ENCODE measurements around the gene SHOC2.
A peak's percentile ranks its signal among the peaks of the same experiment; 100 is the strongest.

DNA sequence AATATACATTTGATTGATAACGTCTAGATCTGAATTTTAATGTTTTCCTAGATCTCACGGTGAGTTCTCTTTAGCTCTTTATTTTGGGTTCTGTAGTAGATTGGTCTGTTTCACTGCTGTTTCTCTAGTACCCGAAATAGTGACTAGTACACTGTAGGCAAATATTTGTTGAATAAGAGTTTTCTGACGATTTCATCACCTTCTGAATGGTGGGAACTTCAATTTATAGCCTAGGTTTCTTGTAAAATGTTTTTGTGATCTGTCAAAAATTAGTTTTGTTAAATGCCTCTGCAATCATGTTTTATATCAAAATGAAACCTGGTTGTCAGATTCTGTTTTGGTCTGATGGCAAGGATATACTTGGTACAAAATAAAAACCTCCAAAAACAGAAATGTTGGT lies 37.5 kb upstream of the SHOC2 start:
- TF ChIP-seq POLR2AphosphoS5 (IDR thresholded peaks at IDR 0.05) (peak in 1 of 3 donors; percentile 4), POLR2A (IDR thresholded peaks at IDR 0.05) (no peak), EP300 (IDR thresholded peaks at IDR 0.05; ENCODE audit: low read depth) (no peak)
- TF ChIP-seq, protein P1, sequence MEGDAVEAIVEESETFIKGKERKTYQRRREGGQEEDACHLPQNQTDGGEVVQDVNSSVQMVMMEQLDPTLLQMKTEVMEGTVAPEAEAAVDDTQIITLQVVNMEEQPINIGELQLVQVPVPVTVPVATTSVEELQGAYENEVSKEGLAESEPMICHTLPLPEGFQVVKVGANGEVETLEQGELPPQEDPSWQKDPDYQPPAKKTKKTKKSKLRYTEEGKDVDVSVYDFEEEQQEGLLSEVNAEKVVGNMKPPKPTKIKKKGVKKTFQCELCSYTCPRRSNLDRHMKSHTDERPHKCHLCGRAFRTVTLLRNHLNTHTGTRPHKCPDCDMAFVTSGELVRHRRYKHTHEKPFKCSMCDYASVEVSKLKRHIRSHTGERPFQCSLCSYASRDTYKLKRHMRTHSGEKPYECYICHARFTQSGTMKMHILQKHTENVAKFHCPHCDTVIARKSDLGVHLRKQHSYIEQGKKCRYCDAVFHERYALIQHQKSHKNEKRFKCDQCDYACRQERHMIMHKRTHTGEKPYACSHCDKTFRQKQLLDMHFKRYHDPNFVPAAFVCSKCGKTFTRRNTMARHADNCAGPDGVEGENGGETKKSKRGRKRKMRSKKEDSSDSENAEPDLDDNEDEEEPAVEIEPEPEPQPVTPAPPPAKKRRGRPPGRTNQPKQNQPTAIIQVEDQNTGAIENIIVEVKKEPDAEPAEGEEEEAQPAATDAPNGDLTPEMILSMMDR (IDR thresholded peaks at IDR 0.05): no peak

All from transverse colon (tissue), 4 donors.